Measurements from ENCODE around the gene REP15.
"Not testable (repeated sequence)": the region's sequence is repeated elsewhere in the genome, so short reads cannot be mapped to it uniquely, and the experiment has no call there.

The REP15 gene

DNA sequence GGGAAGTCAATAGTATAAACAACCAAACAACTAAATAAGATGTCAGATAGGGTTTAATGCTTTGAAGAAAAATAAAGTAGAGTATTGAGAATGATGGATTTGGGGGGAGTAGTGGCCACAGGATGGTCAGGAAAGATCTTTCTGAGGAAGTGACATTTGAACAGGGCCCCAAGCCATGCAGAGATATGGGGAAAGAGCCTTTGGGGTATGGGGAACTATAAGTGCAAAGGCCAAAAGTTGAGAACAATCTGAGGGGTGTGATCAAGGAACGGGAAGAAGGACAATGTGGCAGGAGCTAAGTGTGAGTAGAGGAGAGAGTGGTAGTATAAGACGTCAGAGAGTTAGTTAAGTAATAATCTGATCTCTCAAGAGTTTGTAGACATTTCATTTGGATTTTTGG lies 15.7 kb downstream of the REP15 start:
- H3K9me3 Mint-ChIP-seq, result no peaks in the 10 kb centered on the region
- peaks cover 28% of the 10 kb centered on the region for H3K4me1 Mint-ChIP-seq
- peak overlapping the region; percentile 97 for H3K4me3 Mint-ChIP-seq
- ATAC-seq (no peak), DNase-seq (ENCODE audit: low spot score in 2 of 2) (no peak)
- peak overlapping the region; percentile 94 for H3K27ac Mint-ChIP-seq
- peaks cover 60% of the 10 kb centered on the region for H3K36me3 Mint-ChIP-seq

DNA sequence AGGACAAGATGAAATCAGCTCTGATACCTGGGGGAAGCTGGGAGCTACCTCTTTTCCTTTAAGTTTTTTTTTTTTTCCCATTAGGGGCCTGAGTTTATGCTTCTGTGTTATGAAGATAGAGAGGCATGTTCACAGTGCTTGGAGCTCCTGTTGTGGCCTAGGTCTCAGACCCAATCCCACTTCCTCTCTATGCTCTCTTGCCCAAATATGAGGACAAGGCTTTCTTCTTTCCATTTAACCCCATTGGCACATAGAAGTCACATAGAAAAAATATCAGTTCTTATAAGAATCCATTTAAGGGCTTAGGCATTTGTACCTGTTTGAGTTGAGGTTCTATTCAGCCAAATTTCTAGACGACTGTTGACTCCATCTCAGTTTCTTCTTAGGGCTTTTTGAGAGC lies 27.0 kb downstream of the REP15 start:
- ATAC-seq (no peak), DNase-seq (ENCODE audit: low spot score in 2 of 2) (no peak)
- H3K9me3 Mint-ChIP-seq, result no peaks in the 10 kb centered on the region
- H3K4me1 Mint-ChIP-seq, result no peaks in the 10 kb centered on the region
- H3K27ac Mint-ChIP-seq, result no peak overlapping the region
- H3K36me3 Mint-ChIP-seq, result peaks cover 95% of the 10 kb centered on the region
- H3K4me3 Mint-ChIP-seq, result no peak overlapping the region

DNA sequence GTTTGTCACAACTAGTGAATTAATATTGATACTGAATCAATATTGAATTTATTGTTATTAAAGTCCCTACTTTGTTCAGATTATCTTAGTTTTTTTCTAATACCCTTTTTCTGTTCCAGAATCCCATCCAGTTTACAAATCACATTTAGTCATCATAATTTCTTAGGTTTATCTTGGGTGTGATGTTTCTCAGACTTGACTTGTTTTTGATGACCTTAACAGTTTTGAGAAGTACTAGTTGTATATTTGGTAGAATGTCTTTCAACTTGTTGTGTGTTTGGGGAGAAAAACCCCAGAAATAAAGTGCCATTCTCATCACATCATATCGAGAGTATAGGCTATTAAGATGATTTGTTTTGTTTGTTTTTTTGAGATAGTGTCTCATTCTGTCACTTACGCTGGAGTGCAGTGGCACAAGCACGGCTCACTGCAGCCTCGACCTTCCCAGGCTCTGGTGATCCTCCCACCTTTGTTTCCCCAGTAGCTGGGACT lies 33.9 kb downstream of the REP15 start:
- H3K9me3 Mint-ChIP-seq, result no peaks in the 10 kb centered on the region

DNA sequence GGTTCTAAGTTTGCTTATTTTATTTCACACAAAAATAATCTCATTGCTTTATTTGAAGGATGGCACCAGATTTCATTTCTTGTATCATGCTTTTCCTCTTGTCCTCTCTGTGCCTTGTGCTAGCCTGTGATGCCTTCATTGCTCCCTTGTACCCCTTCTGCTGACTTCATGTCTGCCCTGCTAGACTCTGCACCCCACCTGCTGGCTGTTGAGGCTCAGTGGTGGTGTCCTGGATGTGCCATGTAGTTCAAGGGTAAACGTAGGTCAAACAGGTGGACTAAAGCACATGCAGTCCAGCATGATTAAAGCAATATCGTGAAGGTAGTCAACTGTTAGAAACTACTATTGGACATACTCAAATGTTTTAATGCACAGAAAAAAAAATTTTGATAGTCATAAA lies 36.0 kb downstream of the REP15 start:
- Mint-ChIP-seq H3K9me3 (no peaks in the 10 kb centered on the region), H3K27ac (no peak overlapping the region), H3K4me1 (peaks cover 6% of the 10 kb centered on the region), H3K4me3 (no peak overlapping the region), H3K36me3 (peaks cover 81% of the 10 kb centered on the region)
- ATAC-seq, result no peak
- DNase-seq (ENCODE audit: low spot score in 2 of 2), result no peak

More for the DNA sequence above, 33.9 kb downstream of the REP15 start:
- H3K36me3 Mint-ChIP-seq, result peaks cover 81% of the 10 kb centered on the region
- peak overlapping the region; percentile 12 for H3K27ac Mint-ChIP-seq
- H3K4me1 Mint-ChIP-seq, result peaks cover 6% of the 10 kb centered on the region
- no peak overlapping the region for H3K4me3 Mint-ChIP-seq
- DNase-seq (ENCODE audit: low spot score in 2 of 2) (no peak), ATAC-seq (no peak)

DNA sequence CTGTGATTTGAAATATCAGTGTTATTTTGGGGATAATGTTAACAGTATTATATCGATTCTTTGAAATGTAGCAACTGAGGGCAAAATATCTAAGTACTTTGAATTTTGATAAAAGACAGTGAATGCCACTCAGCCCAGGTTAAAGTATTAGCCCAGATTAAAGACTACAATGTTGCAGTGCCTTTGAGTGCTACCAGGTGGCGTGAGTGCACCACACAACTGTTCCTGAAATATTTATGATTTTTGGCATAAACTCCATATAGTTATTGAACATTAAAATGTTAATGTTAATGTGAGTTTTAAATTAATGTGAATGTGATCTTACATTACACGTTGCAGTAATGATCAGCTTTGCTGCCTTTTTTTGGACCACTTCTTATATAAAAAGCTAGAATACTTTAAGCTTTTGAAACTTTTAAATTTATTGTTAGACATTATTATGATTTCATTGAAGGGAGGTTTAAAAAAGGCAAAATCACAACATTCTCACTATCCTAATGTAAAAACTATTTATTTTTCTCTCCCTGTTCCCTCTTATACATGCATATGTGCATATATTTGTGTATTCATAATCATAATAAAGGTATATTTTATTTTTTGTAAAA lies 36.9 kb downstream of the REP15 start:
- ATAC-seq (no peak), DNase-seq (ENCODE audit: low spot score in 2 of 2) (no peak)
- no peak overlapping the region for H3K4me3 Mint-ChIP-seq
- H3K36me3 Mint-ChIP-seq, result peaks cover 85% of the 10 kb centered on the region
- H3K27ac Mint-ChIP-seq, result no peak overlapping the region
- no peaks in the 10 kb centered on the region for H3K9me3 Mint-ChIP-seq
- peaks cover 6% of the 10 kb centered on the region for H3K4me1 Mint-ChIP-seq

DNA sequence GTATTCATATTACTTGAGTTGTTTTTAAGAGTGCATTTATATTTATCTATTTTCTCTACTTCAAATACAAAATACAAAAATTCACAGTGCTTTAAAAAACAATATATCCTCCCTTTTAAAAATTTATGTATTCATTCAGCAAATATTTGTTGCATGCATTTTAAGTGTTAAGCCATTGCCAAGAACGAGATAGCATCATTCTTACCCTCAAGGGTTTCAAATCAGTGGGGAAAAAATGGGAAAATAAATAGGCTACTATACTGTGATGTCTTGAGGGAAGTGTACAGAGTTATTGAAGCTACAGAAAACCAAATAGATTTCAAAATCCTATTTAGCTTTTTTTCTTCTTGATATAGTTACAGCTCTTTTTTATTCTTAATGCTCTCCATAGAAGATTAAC lies 37.5 kb downstream of the REP15 start:
- Mint-ChIP-seq H3K9me3 (no peaks in the 10 kb centered on the region), H3K36me3 (peaks cover 91% of the 10 kb centered on the region), H3K27ac (no peak overlapping the region), H3K4me3 (no peak overlapping the region), H3K4me1 (peaks cover 6% of the 10 kb centered on the region)
- no peak for DNase-seq (ENCODE audit: low spot score in 2 of 2)
- ATAC-seq, result no peak

DNA sequence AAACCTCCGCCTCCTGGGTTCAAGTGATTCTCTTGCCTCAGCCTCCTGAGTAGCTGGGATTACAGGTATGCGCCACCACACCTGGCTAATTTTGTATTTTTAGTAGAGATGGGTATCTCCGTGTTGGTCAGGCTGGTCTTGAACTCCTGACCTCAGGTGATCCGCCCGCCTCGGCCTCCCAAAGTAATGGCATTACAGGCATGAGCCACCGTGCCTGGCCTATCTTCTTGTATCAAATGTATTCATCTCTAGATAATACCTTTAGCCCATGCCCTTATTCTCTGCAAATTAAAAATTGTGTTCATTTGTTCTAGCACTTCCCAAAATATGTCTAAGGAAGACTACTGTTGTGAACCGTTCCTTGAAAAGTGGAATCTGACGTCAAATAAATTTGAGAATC lies 38.1 kb downstream of the REP15 start:
- not testable (repeated sequence) for H3K27ac Mint-ChIP-seq; ATAC-seq; H3K4me3 Mint-ChIP-seq; DNase-seq (ENCODE audit: low spot score in 2 of 2); H3K9me3 Mint-ChIP-seq; H3K4me1 Mint-ChIP-seq
- H3K36me3 Mint-ChIP-seq, result peaks cover 93% of the 10 kb centered on the region

DNA sequence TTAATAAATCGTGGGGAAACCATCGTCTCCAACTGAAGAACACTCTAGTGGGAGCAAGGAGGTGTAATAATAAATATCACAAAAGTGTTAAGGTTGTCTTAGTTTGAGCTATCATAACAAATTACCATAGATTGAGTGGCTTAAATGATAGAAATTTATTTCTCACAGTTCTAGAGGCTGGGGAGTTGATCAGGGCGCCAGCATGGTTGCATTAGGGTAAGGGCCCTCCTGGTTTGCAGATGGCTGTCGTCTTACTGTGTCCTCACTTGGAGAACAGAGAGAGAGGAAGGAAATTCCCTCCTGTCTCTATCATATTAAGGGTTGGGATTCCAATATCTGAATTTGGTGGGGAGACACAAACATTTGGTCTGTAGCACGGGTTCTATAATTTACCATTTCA lies 47.4 kb downstream of the REP15 start:
- no peaks in the 10 kb centered on the region for H3K9me3 Mint-ChIP-seq
- ATAC-seq (no peak), DNase-seq (ENCODE audit: low spot score in 2 of 2) (no peak)
- peaks cover 70% of the 10 kb centered on the region for H3K36me3 Mint-ChIP-seq
- H3K27ac Mint-ChIP-seq, result no peak overlapping the region
- H3K4me1 Mint-ChIP-seq, result no peaks in the 10 kb centered on the region
- H3K4me3 Mint-ChIP-seq, result no peak overlapping the region

DNA sequence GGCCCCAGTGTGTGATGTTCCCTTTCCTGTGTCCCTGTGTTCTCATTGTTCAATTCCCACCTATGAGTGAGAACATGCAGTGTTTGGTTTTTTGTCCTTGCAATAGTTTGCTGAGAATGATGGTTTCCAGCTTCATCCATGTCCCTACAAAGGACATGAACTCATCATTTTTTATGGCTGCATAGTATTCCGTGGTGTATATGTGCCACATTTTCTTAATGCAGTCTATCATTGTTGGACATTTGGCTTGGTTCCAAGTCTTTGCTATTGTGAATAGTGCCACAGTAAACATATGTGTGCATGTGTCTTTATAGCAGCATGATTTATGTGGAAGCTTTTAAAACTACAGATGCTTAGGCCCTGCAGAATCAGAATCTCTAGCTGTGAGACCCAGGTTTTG lies 49.5 kb downstream of the REP15 start:
- not testable (repeated sequence) for ATAC-seq, H3K4me1 Mint-ChIP-seq, H3K9me3 Mint-ChIP-seq

More for the DNA sequence above, 49.5 kb downstream of the REP15 start:
- peaks cover 55% of the 10 kb centered on the region for H3K36me3 Mint-ChIP-seq
- H3K4me3 Mint-ChIP-seq; H3K27ac Mint-ChIP-seq; DNase-seq (ENCODE audit: low spot score in 2 of 2): not testable (repeated sequence)

Measured in stimulated activated effector memory CD8-positive, alpha-beta T cell treated with anti-CD3 and anti-CD28 coated beads, Interleukin-12 subunit alpha, Interleukin-12 subunit beta, amount 100 ng/mL, for 72 hours (primary cell).